HG03064 (cell line): Measurements from ENCODE around the gene CDH22.

Experiments used
- ATAC-seq: cut with Tn5 transposase; IDR thresholded peaks from one replicate; pipeline ENCODE4 v1.9.1; 2021; ENCODE audit warnings: low read depth; ENCODE audit not compliant: unreplicated experiment

Gene CDH22

DNA sequence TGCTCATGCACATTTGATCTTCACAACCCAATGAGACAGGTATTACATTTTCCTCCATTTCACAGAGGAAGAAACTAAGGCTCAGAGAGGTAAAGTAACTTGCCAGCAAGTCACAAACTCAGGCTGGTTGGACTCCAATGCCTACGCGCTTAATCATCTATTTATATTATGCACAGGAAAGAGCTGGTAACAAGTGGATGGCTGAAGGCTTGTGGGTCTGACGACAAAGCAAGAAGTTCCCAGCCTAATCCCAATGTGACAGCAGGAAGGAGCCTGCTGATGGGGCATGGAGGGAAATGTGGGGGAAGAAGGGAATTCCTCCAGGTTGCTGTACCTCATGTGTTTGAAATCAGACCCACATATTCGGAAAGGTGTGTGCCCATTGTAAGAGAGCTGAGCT is 3.9 kb downstream of the CDH22 start:
- no peak for ATAC-seq

DNA sequence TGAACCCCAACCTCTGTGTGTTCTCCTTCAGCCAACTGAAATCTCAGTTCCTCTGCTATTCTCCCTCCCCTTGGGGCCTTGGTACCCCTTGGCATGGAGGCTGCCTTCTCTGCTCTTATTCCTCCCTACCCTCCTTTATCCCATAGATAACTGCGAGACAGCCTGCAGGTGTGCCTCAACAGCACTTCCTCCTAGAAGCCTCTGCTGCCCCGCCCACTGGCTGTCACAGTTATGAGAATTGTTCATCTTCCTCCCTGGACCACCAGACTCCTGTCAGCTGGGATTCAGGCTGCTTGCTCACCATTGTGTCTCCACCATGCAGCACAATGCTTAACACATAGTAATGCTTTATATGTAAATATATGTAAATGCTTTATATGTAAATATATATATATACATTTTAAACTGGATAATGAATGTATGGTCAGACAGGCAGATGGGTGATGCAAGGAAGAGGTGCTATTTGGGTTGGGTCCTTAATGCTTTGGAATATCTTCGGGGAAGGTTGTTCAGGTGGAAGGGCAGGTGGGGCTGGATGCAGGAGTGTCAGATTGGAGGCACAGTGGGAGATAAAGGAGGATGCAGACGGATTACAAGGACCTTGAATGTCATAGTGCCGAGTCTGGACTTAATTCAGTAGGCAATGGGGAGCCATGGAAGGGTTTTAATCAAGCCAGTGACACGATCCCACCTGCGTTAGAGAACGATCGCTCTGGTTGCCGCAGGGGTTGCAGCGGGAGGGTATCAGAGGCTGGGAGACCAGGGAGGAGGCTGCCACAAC is 4.9 kb downstream of the CDH22 start:
- ATAC-seq = no peak

DNA sequence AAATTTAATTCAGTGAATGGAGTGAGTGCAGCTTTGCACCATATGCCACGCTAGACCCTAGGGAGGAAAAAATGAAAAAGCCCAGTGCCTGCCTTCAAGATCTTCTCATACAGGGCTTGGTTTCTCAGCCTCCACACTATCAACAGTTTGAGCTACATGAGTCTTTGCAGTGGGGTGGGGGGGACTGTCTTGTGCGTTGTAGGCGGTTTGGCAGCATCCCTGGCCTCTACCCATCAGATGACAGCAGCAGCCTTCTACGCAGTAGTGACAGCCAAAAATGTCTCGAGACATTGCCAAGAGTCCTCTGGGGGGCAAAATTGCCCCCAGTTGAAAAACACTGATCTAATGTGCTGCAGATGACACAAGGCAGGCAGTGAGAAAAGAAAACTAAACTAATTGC is 6.2 kb downstream of the CDH22 start:
- no peak for ATAC-seq

DNA sequence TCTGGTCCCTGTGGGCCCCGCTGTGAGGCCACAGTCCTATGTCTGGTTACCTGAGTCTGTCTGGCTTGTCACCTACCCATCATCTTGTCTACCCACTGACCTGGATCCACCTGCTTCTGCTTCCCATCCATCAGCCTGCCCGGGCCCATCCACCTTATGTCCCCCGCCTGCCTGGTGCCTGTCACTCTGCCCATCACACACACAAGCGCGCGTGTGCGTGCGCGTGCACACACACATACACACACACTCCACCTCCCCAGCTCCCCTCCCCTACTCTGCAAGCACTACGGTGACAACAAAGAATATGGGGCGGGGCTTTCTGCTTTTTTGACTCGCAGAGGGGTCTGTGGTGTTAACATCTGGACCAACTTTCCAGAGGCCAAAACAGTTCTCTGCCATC is 8.0 kb downstream of the CDH22 start:
- ATAC-seq = no peak

DNA sequence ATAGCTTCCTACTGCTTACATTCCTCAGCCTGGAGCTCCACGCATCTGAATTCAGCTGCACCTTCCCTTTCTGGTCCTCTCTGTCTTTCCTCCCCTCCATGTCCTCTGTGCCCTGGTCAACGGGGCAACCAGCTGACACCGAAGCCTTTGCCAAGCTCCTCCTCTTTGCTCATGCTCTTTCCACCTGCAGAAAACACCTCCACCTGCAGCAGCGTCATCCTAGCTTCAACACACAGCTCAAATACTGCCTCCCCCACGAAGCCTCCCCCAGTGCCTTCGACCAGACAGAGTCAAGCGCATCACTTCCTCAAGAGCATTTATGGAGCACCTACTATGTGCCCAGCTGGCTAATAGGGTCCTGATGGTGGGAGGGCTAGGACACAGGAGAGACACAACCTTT is 9.2 kb downstream of the CDH22 start:
- ATAC-seq = no peak

DNA sequence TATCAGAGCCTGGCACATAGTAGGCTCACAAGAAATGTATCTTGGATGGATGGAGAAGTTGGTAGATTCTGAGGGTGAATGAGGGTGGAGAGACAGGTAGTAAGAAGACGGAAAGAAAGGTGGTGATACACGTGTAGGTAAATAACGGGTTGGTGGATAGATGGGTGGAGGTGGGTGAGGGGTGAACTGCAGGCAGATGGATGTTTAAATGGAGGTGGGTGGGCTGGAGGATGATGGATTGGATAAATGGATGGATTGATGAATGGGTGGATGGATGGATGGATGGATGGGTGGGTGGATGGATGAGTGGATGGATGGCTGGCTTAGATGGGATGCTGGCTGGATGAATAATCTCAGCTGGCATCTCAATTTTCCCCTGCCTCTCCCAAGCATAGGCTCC is 9.9 kb downstream of the CDH22 start:
- no peak for ATAC-seq

DNA sequence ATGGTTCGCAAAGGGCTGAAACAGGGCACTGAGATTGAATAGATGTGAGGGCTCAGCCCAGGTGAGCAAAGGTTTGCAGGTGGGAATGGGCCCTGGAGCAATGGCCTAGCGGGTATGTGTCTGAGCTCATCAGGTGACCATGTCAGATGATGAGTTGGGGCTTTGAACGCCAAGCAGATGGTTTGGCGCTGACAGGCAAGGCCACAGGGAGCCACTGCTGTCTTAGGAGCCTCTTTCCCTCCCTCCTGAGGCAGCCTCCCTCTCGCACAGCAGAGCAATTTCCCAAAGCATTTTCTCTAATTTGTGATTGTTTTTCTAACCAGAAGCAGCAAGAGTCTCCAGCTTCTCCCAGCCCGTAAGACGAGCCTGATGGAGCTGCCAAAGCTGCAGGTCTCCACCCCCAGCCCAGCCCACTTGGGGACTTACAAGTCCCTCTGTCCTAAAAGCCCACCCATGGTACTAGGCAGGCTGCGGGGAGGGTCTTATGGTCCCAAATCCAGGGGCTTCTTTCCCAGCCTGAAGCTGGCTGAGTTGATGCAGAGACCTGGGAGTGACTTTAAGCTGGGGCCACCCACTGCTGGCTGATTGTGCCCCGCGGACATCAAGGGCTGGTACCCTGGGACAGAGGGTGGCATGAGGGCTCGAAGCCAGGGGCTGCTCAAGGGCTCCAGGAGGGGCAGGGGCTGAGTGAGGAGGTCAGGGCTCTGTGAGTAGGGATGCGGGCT is 11.6 kb downstream of the CDH22 start:
- ATAC-seq = no peak

DNA sequence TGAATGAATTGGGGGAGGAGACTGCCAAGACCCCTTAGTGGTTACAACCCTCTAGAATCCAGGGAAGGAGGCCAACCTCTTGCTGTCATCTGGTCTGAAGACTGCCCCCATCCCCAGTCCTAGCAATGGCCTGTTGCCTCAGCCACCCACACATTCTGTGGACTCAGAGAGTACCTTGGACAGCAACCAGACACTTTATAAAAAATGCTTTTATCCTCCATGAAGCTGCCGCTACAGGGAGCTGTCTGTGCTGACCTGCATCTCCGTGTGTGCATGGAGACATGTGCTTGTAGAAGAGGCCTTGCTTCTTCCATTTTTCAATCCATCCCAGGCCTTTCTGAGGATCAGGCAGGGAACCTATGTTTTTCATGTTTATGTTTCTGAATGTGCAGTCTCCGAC is 15.2 kb downstream of the CDH22 start:
- no peak for ATAC-seq

DNA sequence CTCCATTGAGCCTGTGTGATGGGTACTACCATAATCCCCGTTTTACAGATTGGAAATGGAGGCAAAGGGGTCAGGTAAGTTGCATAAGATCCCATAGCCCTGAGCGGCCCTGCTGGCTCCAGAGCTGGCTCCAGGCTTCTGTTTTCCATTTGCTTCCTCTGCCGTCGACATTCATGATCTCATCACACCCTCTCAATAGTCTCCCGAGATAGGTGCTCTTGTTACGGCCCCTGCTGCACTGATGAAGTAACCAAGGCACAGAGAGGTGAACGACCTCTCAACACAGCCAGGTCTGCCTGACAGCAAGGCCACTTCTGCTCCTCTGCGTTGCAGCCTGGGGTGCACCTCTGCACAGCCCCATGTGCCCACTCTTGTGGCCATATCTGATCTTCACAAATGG is 16.9 kb downstream of the CDH22 start:
- ATAC-seq = no peak

DNA sequence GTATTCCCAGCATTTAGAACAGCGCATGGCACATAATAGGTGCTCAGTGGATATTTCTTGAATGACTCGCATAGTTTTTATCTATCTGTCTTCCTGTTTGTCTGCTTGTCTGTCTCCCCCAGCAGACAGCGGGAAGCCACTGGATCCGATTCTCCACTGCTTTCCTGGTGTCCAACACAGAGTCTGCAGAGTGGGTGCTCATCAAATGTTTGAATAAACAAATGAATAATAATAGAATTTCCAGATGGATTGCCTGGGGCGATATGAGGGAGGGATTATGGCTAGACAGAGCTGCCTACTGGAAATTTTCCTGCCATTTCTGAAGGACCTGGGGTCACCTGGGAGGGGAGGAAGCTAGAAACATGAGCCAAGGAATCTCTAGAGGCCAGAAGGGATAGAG is 18.9 kb downstream of the CDH22 start:
- no peak for ATAC-seq

DNA sequence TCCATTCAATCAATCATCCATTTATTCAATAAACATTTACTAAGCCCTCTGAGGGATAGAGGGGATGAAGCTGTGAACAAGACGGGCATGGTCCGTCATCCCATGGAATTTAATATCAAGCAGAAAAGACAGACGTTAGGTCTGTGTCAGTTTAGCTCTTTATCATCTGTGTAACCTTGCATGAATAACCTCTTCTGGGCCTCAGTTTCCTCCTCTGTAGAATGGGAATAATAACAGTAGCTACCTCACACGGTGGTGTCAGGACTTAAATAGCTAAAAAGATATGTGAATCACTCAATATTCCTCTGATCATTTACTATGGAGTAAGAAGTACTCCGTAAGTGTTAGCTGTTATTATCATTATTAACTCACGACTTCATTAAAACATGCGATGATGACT is 21.3 kb downstream of the CDH22 start:
- no peak for ATAC-seq

DNA sequence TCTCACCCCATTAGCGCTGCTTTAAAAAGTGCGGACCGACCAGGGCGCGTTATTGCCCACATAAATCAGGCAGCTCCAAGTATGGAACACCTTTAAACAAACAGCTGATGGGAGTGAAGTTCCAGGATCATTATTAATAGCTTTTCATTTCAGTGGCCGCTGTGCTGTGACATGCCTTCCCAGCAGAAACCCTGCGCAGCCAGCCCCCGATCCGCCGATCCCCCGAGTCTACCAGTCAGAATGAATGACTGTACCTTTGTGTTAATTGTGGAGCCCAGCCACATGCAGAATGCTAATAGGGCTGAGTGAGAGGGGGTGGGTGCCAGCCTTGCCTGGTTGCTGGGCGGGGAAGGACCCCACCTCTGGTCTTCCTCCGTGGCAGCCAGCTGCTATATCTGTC is 21.9 kb downstream of the CDH22 start:
- no peak for ATAC-seq

DNA sequence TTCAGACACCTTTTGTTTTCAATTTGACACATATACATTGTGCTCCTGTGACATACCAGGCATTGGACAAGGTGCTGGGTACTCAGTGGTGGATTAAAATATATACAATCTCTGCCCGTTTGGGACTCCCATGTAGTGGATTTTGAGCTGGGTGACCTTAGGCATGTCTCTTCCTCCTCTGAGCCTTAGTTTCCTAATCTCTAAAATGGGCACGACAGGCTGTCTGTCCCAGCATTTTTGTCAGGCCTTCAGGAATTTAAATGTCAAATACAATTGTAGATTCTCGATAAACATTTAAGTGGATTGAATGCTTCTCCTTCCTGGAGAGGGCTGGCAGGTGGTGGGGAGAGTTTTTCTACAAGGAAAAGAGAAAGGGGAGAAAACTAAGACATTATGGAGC is 22.6 kb downstream of the CDH22 start:
- no peak for ATAC-seq

DNA sequence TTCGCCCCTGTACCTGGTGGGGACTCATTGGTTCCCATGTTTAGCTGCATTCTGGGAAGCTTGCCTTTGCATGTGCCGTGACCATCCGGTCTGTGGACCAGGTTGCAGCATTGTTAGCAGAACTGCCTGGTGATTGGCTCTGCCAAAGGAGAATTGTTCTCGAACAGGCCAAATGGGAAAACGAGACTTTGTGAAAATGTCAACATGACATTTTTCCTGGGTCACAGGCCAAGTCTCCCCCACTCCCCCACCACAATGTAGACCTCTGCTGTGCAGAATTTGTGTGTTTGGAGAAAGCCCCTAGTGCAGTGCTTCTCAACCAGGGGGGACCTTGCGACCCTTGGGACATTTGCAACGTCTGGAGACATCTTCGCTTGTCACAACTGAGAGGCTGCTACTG is 23.2 kb downstream of the CDH22 start:
- no peak for ATAC-seq

DNA sequence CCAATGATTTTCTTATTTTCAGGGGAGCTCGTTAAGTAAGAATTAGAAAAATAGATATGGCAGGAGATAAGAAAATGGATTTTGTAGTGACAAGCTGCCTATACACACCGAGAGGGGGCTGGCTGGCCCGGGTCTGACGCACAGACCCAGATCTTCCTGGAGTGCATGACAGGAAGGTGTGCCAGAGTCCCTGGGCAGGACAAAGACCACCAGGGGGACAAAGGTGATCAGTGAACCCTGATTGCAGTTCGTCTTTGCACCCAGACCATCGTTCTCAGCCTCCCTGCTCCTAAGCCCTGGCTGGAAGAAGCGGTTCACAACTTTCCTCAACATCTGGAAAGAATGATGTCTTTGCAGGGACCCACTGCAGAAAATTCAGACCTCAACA is 24.3 kb downstream of the CDH22 start:
- ATAC-seq = no peak

DNA sequence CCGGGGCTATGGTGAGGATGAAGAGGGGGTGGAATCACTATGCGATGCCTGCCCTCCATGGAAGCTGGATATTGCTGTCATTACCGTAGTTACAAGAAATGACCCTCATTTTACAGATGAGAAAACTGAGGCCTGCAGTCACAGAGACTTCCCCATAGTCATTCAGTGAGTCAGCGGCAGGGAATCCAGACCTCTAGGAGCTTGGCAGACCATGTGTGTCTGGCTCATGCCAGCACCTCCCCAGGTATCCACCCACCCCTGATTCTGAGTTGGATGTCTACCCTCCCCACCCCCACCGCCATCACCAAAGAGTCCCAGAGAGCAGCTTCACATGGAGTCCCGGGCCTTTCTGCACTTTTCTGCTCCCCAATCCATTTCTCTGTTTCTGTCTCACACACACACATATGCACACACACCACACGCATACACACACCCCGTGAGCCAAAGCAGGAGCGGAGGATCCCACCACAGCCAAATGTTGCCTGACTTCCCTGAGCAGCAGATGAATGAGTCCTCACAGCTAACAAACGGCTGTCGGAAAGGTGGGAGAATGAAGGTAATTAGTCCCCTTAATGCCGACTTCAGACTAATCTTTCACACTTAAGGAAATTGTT is 24.8 kb downstream of the CDH22 start:
- no peak for ATAC-seq

DNA sequence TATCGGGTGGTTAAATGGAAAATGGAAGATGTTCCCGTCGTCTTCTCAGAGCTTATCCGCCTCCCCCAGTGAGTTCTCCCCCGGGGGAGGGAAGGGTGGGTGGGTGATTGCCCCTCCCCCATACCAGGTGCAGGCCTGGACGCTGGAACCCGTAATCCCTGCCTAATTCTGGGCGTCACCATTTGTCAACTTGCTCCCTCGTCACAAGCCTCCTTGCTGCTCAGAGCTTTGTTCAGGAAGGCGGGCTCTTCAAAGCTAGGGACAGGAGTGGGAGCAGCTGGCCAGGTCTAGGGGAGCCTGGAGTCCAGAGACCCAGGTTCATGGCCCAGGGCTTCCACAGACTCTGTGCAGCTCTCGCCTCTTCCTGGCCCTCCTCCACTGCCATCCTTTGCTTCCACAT is 25.6 kb downstream of the CDH22 start:
- no peak for ATAC-seq

DNA sequence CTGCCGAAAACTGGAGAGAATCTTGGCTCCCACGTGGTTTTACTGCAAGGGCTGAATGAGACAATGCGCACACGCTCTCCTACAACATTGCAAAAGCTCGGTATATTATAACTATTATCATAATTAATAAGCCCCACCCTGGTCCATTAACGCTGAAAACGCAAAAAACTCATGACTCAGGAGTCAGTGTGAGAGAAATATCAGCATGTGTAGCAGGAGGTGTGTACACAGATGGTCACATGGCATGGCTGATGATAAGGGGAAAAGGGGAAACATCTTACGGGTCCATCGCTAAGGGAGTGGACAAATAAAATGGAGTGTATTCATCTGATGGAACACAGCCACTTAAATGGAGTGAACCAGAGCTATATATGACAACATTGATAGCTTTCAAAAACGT is 29.2 kb downstream of the CDH22 start:
- ATAC-seq = no peak

DNA sequence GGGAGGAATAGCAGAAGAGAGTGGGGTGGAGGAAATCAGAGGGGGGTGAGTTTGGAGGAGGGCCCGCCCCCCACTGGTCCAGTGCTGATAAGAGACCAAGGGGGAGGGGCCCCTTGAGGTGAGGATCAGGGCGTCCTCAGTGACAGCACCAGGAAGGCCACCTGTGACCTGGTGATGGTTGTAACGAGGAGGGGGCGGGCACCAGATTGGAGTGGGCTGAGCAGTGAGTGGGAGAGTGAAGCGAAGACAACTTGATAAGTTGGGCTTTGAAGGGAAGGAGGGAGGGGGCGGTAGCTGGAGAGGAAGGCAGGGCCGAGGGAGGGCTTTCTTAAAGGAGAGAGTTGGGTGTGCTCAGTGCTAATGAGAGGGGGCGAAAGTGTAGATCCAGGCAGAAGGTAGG is 30.7 kb downstream of the CDH22 start:
- ATAC-seq = no peak

DNA sequence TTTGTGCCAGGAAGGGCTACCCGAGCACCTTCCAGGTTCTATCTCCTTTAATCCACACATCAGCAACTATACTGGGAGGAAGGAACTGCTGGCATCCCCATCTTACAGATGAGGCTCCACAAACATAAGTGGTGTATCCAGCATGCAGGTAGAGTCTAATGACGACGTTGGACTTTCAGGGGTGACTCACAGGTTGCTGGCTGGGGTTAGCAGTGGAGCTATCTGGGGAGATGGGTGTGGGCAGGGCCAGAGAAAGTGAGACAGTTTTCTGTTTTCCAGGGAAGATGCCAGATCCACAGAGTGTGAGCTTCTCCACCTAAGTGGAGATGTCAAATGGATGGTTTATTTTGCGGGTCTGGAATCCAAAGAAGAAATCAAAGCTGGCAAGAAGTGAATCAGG is 31.8 kb downstream of the CDH22 start:
- ATAC-seq = no peak

DNA sequence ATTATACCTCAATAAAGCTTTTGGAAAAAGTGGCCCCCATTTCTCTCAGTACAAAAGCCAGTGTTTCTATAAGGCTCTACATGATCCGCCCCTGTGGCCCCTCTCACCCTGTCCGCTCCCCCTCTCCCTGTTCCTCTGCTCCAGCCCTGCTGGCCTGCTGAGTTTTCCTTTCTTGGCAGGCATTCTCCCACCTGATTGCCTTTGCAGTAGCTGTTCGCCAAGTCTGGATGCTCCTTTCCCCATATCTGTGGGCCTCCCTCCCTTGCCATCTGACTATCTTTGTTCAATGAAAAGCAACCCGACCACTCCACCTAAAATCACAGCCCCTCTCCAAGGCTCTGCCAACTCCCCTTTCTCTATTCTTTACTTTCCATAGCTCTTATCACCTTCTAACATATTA is 33.2 kb downstream of the CDH22 start:
- ATAC-seq = no peak

DNA sequence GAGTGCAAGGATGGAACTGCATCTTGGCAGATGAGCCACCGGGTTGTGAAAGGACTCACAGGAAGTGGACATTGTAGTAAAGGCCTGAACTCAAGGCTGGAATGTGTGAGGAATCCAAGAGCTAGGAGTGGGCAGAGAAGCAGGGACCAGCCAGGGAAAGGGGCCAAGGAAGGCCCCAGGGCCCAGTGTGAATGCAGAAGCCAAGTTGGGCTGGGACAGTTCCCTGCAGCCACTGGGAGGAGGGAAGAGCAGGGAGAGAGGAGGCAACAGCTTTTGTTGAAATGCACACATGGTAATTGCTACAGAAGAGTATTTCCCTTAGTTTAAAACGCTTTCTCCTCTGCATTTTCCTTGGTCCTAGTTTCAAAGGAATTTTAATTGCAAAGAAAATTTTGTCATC is 34.6 kb downstream of the CDH22 start:
- no peak for ATAC-seq
